Measurements from ENCODE around the gene ASIC4. TPM values are rescaled to one million over a fixed set of nuclear protein-coding genes. Genes with fewer than 3 reads are reported as not detected.
A peak's percentile ranks its signal among the peaks of the same experiment; 100 is the strongest.

The ASIC4 gene
- total and polyA plus RNA-seq, 2 of the 13 experiments (the other 11 are each of a cell fraction or from before 2014, with no cell fraction given), result 0.03 TPM; not detected in 1

GRCh38 chr2:219530048-219530963, 16.0 kb downstream of the ASIC4 start (continued):
- TF ChIP-seq ZNF609 (CRISPR knock-in tag; IDR thresholded peaks at IDR 0.05; ENCODE audit: borderline replicate concordance), result peak; percentile 20; the same call in 1 of the 2 replicates
- no peak; the same call in 1 of the 2 replicates for TF ChIP-seq ZNF709 (CRISPR knock-in tag; IDR thresholded peaks at IDR 0.05)
- peak; percentile 84 for TF ChIP-seq SMC3 (IDR thresholded peaks at IDR 0.05; ENCODE audit: low read length)
- TF ChIP-seq ZNF331 (CRISPR knock-in tag; IDR thresholded peaks at IDR 0.05), result peak; percentile 32; the same call in 1 of the 2 replicates
- TF ChIP-seq MEIS2 (CRISPR knock-in tag; IDR thresholded peaks at IDR 0.05), result peak; percentile 58; the same call in 1 of the 2 replicates
- TF ChIP-seq BHLHE40 (IDR thresholded peaks at IDR 0.05; ENCODE audit: low read length), result peak; percentile 24; the same call in 1 of the 2 replicates
- TF ChIP-seq CREBL2 (CRISPR knock-in tag; IDR thresholded peaks at IDR 0.05; ENCODE audit: borderline replicate concordance), result no peak
- peak; percentile 84; the same call in 1 of the 2 replicates for TF ChIP-seq REPIN1 (CRISPR knock-in tag; IDR thresholded peaks at IDR 0.05; ENCODE audit: borderline replicate concordance, low read depth)
- 0 out of 2 replicates have a peak, but pooled peaks have one; percentile 74 for TF ChIP-seq KDM3A (CRISPR knock-in tag; IDR thresholded peaks at IDR 0.05; ENCODE audit: low read depth)
- 0 out of 2 replicates have a peak, but pooled peaks have one; percentile 39 for TF ChIP-seq ZBTB39 (CRISPR knock-in tag; IDR thresholded peaks at IDR 0.05)
- peak; percentile 25; the same call in 1 of the 2 replicates for TF ChIP-seq RFXAP (CRISPR knock-in tag; IDR thresholded peaks at IDR 0.05; ENCODE audit: borderline replicate concordance)
- TF ChIP-seq ZXDC (CRISPR knock-in tag; IDR thresholded peaks at IDR 0.05), result no peak
- TF ChIP-seq HNRNPLL (IDR thresholded peaks at IDR 0.05; ENCODE audit: low read depth, low read length, poor library complexity, severe bottlenecking), result peak; percentile 54
- TF ChIP-seq IRF9 (CRISPR knock-in tag; IDR thresholded peaks at IDR 0.05; ENCODE audit: borderline replicate concordance), result peak; percentile 68
- TF ChIP-seq SALL1 (CRISPR knock-in tag; IDR thresholded peaks at IDR 0.05), result peak; percentile 75
- 0 out of 2 replicates have a peak, but pooled peaks have one; percentile 17 for TF ChIP-seq SAP130 (CRISPR knock-in tag; IDR thresholded peaks at IDR 0.05; ENCODE audit: low read depth)

Data from HepG2 (cell line).